ENCODE measurements around the gene CASK. TPM values are rescaled to one million over a fixed set of nuclear protein-coding genes. Genes with fewer than 3 reads are reported as not detected.
"Not testable (repeated sequence)": the region's sequence is repeated elsewhere in the genome, so short reads cannot be mapped to it uniquely, and the experiment has no call there.

CASK gene
- total RNA-seq, 1 donor from 2014 or later = 41.0 TPM

DNA sequence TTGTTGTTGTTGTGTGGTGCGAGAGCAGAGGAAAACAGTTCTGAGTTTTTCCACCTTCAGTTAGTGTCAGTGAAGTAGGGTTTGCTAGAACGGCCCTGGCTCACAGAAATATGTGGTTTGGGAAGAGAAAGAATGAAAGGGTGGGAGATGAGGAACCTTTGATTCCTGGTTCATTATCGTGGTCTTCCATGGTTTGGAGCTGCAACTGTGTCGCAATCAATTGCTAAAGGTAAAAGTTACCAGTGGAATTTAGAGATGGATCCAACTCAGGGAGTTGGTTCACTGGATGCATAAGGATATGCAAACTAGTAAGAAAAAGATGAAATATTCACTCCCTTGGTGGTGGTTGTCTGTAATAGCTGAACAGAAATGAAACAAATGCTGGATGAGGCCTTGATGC lies 270.2 kb downstream of the CASK start:
- H3K27ac ChIP-seq = no peak overlapping the region
- intact Hi-C loops (cut with DNase I) = no loop called here
- H3K4me1 ChIP-seq = no peaks in the 10 kb centered on the region
- TF ChIP-seq POLR2A (IDR thresholded peaks at IDR 0.05) (no peak), POLR2AphosphoS5 (IDR thresholded peaks at IDR 0.05; ENCODE audit: insufficient read depth in 1 of 2, low read depth in 1 of 2) (no peak), CTCF (IDR thresholded peaks at IDR 0.05) (no peak)
- H3K9me3 ChIP-seq = no peaks in the 10 kb centered on the region
- H3K4me3 ChIP-seq = no peak overlapping the region
- DNase-seq (ENCODE audit: extremely low spot score in 2 of 2) = no peak
- H3K36me3 ChIP-seq = peaks cover 0 to 9% of the 10 kb centered on the region in 2 donors
- H3K27me3 ChIP-seq = no peaks in the 10 kb centered on the region

- intact Hi-C loops (cut with DNase I); H3K4me1 ChIP-seq; H3K9me3 ChIP-seq; H3K27ac ChIP-seq; H3K36me3 ChIP-seq; H3K4me3 ChIP-seq; H3K27me3 ChIP-seq; DNase-seq (ENCODE audit: extremely low spot score in 2 of 2): not testable (repeated sequence)
Measured at GRCh38 chrX:41646201-41646600, 277.2 kb downstream of the CASK start.

DNA sequence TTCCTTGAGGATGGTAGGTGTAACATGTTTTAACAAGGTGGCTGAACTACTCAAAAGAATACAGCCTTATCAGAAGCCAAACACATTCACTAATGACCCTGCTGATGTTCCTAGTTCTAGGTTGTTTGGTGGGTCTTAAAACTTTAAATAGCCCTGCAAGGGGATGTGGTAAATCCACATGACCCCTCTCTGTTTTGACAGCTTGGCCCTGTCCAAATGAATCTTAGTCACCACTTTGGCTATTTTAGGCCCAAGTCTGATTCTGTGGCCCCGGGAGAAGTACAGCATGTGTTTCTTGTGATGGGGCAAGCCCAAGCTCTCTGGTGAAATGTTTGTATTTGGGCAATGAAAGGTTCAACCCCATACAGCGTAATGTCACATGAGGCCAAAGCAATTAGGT lies 289.1 kb downstream of the CASK start:
- Histone ChIP-seq H3K4me1 (no peaks in the 10 kb centered on the region), H3K9me3 (no peaks in the 10 kb centered on the region), H3K36me3 (peaks cover 0 to 4% of the 10 kb centered on the region in 2 donors), H3K27me3 (no peaks in the 10 kb centered on the region), H3K27ac (no peak overlapping the region), H3K4me3 (no peak overlapping the region)
- no peak for DNase-seq (ENCODE audit: extremely low spot score in 2 of 2)
- TF ChIP-seq POLR2AphosphoS5 (IDR thresholded peaks at IDR 0.05; ENCODE audit: insufficient read depth in 1 of 2, low read depth in 1 of 2) (no peak), CTCF (IDR thresholded peaks at IDR 0.05) (no peak), POLR2A (IDR thresholded peaks at IDR 0.05) (no peak)
- intact Hi-C loops (cut with DNase I) = no loop called here

- Histone ChIP-seq H3K4me3 (no peak overlapping the region), H3K9me3 (no peaks in the 10 kb centered on the region), H3K27me3 (no peaks in the 10 kb centered on the region), H3K4me1 (no peaks in the 10 kb centered on the region), H3K36me3 (peaks cover 0 to 4% of the 10 kb centered on the region in 2 donors), H3K27ac (no peak overlapping the region)
- intact Hi-C loops (cut with DNase I) = no loop called here
- DNase-seq (ENCODE audit: extremely low spot score in 2 of 2) = no peak
- TF ChIP-seq POLR2AphosphoS5 (IDR thresholded peaks at IDR 0.05; ENCODE audit: insufficient read depth in 1 of 2, low read depth in 1 of 2) (no peak), CTCF (IDR thresholded peaks at IDR 0.05) (no peak), POLR2A (IDR thresholded peaks at IDR 0.05) (no peak)
Measured at GRCh38 chrX:41630091-41630490, 293.3 kb downstream of the CASK start.

- Histone ChIP-seq H3K27ac (no peak overlapping the region), H3K9me3 (no peaks in the 10 kb centered on the region), H3K36me3 (peaks cover 0 to 4% of the 10 kb centered on the region in 2 donors), H3K4me1 (no peaks in the 10 kb centered on the region), H3K27me3 (no peaks in the 10 kb centered on the region), H3K4me3 (no peak overlapping the region)
- intact Hi-C loops (cut with DNase I) = no loop called here
- no peak for DNase-seq (ENCODE audit: extremely low spot score in 2 of 2)
- TF ChIP-seq POLR2AphosphoS5 (IDR thresholded peaks at IDR 0.05; ENCODE audit: insufficient read depth in 1 of 2, low read depth in 1 of 2) = no peak
- TF ChIP-seq POLR2A (IDR thresholded peaks at IDR 0.05) = no peak
- no peak for TF ChIP-seq CTCF (IDR thresholded peaks at IDR 0.05)
Measured at GRCh38 chrX:41629539-41629938, 293.8 kb downstream of the CASK start.
